Measurements from ENCODE around the gene CSAD. TPM values are rescaled to one million over a fixed set of nuclear protein-coding genes. Genes with fewer than 3 reads are reported as not detected.

Gene CSAD
- total and polyA plus RNA-seq, 2 of the 13 experiments (the other 11 are each of a cell fraction or from before 2014, with no cell fraction given): 7.2 to 23.5 TPM

DNA sequence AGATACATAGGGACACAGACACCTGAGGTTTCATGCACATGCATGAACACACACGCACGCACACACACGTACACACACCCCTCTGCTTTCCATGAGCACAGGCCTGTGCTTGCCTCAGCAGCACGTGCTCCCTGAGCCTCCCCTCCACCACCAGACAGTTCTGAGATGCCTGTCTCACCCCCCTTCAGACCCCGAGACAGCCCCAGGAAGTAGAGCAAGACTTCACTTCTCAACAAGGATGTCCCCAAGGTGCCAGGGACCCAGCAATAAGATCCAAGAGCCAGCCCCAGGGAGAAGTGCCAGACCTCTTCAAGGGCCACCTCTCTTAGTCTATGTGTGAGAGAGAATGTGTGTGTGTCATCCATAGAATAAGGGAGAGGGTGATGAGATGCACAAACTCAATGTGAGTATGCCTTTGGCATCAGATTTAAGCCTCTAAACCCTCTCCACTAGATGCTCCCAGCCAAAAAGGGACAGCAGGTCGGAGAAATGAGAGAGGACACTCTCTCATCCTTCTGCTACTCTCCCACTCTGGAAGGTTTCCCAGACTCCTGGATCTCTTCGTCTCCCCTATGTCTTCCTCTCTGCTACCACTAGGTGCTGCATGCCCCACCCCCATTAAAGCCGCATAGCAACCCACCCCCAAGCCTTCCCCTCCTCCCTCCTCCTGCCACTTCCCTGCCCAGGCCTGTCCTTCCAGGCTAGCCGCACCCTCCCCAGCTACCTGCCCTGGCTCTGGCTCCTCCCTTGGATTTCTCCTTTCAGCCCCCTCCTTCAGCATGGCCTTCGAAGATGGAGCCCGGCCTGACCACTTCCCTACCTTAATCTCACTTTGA lies 43.6 kb upstream of the CSAD start (continued):
- TF ChIP-seq, protein P1, sequence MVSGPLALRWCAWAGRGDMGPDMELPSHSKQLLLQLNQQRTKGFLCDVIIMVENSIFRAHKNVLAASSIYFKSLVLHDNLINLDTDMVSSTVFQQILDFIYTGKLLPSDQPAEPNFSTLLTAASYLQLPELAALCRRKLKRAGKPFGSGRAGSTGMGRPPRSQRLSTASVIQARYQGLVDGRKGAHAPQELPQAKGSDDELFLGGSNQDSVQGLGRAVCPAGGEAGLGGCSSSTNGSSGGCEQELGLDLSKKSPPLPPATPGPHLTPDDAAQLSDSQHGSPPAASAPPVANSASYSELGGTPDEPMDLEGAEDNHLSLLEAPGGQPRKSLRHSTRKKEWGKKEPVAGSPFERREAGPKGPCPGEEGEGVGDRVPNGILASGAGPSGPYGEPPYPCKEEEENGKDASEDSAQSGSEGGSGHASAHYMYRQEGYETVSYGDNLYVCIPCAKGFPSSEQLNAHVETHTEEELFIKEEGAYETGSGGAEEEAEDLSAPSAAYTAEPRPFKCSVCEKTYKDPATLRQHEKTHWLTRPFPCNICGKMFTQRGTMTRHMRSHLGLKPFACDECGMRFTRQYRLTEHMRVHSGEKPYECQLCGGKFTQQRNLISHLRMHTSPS (CRISPR knock-in tag; IDR thresholded peaks at IDR 0.05; ENCODE audit: low read depth): no peak
- TF ChIP-seq CBX5 (CRISPR knock-in tag; IDR thresholded peaks at IDR 0.05; ENCODE audit: borderline replicate concordance): no peak
- no peak for TF ChIP-seq SRSF1 (optimal IDR thresholded peaks at IDR 0.05; ENCODE audit: low read depth, low read length)
- no peak for TF ChIP-seq TARDBP (CRISPR knock-in tag; IDR thresholded peaks at IDR 0.05)
- TF ChIP-seq, protein P2, sequence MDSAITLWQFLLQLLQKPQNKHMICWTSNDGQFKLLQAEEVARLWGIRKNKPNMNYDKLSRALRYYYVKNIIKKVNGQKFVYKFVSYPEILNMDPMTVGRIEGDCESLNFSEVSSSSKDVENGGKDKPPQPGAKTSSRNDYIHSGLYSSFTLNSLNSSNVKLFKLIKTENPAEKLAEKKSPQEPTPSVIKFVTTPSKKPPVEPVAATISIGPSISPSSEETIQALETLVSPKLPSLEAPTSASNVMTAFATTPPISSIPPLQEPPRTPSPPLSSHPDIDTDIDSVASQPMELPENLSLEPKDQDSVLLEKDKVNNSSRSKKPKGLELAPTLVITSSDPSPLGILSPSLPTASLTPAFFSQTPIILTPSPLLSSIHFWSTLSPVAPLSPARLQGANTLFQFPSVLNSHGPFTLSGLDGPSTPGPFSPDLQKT (CRISPR knock-in tag; IDR thresholded peaks at IDR 0.05; ENCODE audit: borderline replicate concordance): no peak
- TF ChIP-seq CENPX (CRISPR knock-in tag; IDR thresholded peaks at IDR 0.05): no peak
- no peak for TF ChIP-seq SUZ12 (IDR thresholded peaks at IDR 0.05; ENCODE audit: low read depth, low read length)
- TF ChIP-seq ZNF263 (CRISPR knock-in tag; IDR thresholded peaks at IDR 0.05): 0 out of 2 replicates have a peak, but pooled peaks have one; percentile 15
- TF ChIP-seq IRX3 (CRISPR knock-in tag; IDR thresholded peaks at IDR 0.05; ENCODE audit: borderline replicate concordance, low read depth): no peak
- TF ChIP-seq, protein P3, sequence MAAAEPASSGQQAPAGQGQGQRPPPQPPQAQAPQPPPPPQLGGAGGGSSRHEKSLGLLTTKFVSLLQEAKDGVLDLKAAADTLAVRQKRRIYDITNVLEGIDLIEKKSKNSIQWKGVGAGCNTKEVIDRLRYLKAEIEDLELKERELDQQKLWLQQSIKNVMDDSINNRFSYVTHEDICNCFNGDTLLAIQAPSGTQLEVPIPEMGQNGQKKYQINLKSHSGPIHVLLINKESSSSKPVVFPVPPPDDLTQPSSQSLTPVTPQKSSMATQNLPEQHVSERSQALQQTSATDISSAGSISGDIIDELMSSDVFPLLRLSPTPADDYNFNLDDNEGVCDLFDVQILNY (CRISPR knock-in tag; conservative IDR thresholded peaks at IDR 0.05): no peak
- no peak for TF ChIP-seq KLF11 (CRISPR knock-in tag; IDR thresholded peaks at IDR 0.05)
- no peak for TF ChIP-seq ZC3H13 (CRISPR knock-in tag; IDR thresholded peaks at IDR 0.05)
- TF ChIP-seq, protein P4, sequence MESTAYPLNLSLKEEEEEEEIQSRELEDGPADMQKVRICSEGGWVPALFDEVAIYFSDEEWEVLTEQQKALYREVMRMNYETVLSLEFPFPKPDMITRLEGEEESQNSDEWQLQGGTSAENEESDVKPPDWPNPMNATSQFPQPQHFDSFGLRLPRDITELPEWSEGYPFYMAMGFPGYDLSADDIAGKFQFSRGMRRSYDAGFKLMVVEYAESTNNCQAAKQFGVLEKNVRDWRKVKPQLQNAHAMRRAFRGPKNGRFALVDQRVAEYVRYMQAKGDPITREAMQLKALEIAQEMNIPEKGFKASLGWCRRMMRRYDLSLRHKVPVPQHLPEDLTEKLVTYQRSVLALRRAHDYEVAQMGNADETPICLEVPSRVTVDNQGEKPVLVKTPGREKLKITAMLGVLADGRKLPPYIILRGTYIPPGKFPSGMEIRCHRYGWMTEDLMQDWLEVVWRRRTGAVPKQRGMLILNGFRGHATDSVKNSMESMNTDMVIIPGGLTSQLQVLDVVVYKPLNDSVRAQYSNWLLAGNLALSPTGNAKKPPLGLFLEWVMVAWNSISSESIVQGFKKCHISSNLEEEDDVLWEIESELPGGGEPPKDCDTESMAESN (CRISPR knock-in tag; conservative IDR thresholded peaks at IDR 0.05): no peak
- TF ChIP-seq ZNF644 (CRISPR knock-in tag; IDR thresholded peaks at IDR 0.05; ENCODE audit: low read depth): no peak
- no peak for TF ChIP-seq REL (CRISPR knock-in tag; conservative IDR thresholded peaks at IDR 0.05)
- TF ChIP-seq, protein P5, sequence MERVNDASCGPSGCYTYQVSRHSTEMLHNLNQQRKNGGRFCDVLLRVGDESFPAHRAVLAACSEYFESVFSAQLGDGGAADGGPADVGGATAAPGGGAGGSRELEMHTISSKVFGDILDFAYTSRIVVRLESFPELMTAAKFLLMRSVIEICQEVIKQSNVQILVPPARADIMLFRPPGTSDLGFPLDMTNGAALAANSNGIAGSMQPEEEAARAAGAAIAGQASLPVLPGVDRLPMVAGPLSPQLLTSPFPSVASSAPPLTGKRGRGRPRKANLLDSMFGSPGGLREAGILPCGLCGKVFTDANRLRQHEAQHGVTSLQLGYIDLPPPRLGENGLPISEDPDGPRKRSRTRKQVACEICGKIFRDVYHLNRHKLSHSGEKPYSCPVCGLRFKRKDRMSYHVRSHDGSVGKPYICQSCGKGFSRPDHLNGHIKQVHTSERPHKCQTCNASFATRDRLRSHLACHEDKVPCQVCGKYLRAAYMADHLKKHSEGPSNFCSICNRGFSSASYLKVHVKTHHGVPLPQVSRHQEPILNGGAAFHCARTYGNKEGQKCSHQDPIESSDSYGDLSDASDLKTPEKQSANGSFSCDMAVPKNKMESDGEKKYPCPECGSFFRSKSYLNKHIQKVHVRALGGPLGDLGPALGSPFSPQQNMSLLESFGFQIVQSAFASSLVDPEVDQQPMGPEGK (CRISPR knock-in tag; IDR thresholded peaks at IDR 0.05): peak; percentile 57
- no peak for TF ChIP-seq CBFB (CRISPR knock-in tag; IDR thresholded peaks at IDR 0.05)
- TF ChIP-seq SIX1 (CRISPR knock-in tag; IDR thresholded peaks at IDR 0.05; ENCODE audit: borderline replicate concordance): no peak

All from HepG2 (cell line).